Upper lobe of right lung (tissue), 1 donor: ENCODE measurements around the gene LDB2. TPM values are rescaled to one million over a fixed set of nuclear protein-coding genes. Genes with fewer than 3 reads are reported as not detected.

ENCODE experiments used
- ATAC-seq: fragments of 200-7000 bp; cut with Tn5 transposase; one replicate; pipeline ENCODE4 v1.9.1; 2020; ENCODE audit warnings: mild to moderate bottlenecking, moderate library complexity
- DNase-seq: peaks from one replicate; pipeline ENCODE4 v3.0.0-alpha.2; 2020
- H3K27ac ChIP-seq: fragments of 200-600 bp; one replicate; pipeline ENCODE4 v1.8.0; 2022
- H3K27me3 ChIP-seq: fragments of 200-600 bp; one replicate; pipeline ENCODE4 v1.8.0; 2022; ENCODE audit warnings: mild to moderate bottlenecking
- H3K36me3 ChIP-seq: fragments of 200-600 bp; one replicate; pipeline ENCODE4 v1.8.0; 2022
- H3K4me1 ChIP-seq: fragments of 200-600 bp; one replicate; pipeline ENCODE4 v1.8.0; 2022
- H3K4me3 ChIP-seq: fragments of 200-600 bp; one replicate; pipeline ENCODE4 v1.8.0; 2022; ENCODE audit warnings: mild to moderate bottlenecking
- H3K9me3 ChIP-seq: fragments of 200-600 bp; one replicate; pipeline ENCODE4 v1.8.0; 2022
- intact Hi-C: fragments of 100-400 bp; cut with DNase I; formaldehyde crosslinking; loops from one replicate; pipeline ENCODE4 v1.11.0; 2022
- total RNA-seq: library from RNA; stranded (reverse); fragmentation: NEBNext Ultra II Directional; extraction: Animal tissue kit (Norgen Biotek cat#: 25700); gene quantifications from one replicate; pipeline ENCODE4 v1.2.1, GENCODE V29; 2021
- TF ChIP-seq, protein P1 (sequence below): fragments of 200-600 bp; IDR thresholded peaks from one replicate; pipeline ENCODE4 v1.8.0; 2022; ENCODE audit warnings: antibody characterized with exemption
- donor health status: DM: no; HTN: yes; CAD: no; lungs with severe emphysema.

LDB2 gene
- total RNA-seq, 1 donor from 2014 or later: 139 TPM

DNA sequence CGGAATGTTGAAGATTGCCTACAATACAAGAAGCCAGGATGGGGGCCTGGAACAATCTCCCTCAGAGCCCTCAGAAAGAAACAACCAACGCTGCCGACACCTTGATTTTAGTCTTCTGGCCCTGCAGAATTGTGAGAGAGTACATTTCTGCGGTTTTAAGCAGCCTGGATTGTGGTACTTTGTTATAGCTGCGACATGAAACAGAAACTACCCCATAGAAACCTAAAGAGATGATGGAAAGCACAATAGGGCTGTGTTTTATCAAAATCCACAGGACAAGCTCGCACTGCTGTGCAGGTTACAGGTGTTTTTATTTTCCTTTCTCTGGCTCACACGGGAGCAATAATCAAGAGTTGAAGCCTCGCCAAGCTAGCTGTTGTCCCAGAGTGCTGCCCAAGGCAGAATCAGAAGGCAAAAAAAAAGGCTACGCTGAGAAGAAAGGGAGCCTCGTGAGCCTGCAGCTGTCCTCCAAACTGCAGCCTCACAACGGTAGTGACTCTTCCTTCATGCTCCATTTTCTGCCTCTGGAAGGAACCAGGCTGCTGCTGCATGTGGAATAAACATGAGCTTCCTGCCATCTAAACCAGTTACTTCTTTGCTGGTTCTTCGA is 232.4 kb downstream of the LDB2 start:
- peaks cover 20% of the 10 kb centered on the region for H3K4me1 ChIP-seq
- no peak overlapping the region for H3K27ac ChIP-seq
- intact Hi-C loops: no loop called here
- H3K4me3 ChIP-seq: no peak overlapping the region
- DNase-seq (no peak), ATAC-seq (no peak)
- H3K9me3 ChIP-seq: no peaks in the 10 kb centered on the region
- TF ChIP-seq, protein P1, sequence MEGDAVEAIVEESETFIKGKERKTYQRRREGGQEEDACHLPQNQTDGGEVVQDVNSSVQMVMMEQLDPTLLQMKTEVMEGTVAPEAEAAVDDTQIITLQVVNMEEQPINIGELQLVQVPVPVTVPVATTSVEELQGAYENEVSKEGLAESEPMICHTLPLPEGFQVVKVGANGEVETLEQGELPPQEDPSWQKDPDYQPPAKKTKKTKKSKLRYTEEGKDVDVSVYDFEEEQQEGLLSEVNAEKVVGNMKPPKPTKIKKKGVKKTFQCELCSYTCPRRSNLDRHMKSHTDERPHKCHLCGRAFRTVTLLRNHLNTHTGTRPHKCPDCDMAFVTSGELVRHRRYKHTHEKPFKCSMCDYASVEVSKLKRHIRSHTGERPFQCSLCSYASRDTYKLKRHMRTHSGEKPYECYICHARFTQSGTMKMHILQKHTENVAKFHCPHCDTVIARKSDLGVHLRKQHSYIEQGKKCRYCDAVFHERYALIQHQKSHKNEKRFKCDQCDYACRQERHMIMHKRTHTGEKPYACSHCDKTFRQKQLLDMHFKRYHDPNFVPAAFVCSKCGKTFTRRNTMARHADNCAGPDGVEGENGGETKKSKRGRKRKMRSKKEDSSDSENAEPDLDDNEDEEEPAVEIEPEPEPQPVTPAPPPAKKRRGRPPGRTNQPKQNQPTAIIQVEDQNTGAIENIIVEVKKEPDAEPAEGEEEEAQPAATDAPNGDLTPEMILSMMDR: no peak
- H3K27me3 ChIP-seq: no peaks in the 10 kb centered on the region
- H3K36me3 ChIP-seq: no peaks in the 10 kb centered on the region

- Histone ChIP-seq H3K27me3 (no peaks in the 10 kb centered on the region), H3K4me3 (no peak overlapping the region), H3K36me3 (no peaks in the 10 kb centered on the region), H3K9me3 (no peaks in the 10 kb centered on the region), H3K27ac (no peak overlapping the region), H3K4me1 (peaks cover 3% of the 10 kb centered on the region)
- intact Hi-C loops: no loop called here
- no peak for DNase-seq
- no peak for ATAC-seq
- TF ChIP-seq, protein P1: no peak
Observed at GRCh38 chr4:16663732-16664131, 234.7 kb downstream of the LDB2 start.

- Histone ChIP-seq H3K4me1 (no peaks in the 10 kb centered on the region), H3K27ac (no peak overlapping the region), H3K9me3 (no peaks in the 10 kb centered on the region), H3K4me3 (no peak overlapping the region), H3K27me3 (no peaks in the 10 kb centered on the region), H3K36me3 (no peaks in the 10 kb centered on the region)
- ATAC-seq (no peak), DNase-seq (no peak)
- intact Hi-C loops: no loop called here
- TF ChIP-seq, protein P1: no peak
Observed at GRCh38 chr4:16663307-16663706, 235.1 kb downstream of the LDB2 start.

- TF ChIP-seq, protein P1: no peak
- H3K27ac ChIP-seq: no peak overlapping the region
- ATAC-seq: no peak
- no peaks in the 10 kb centered on the region for H3K4me1 ChIP-seq
- no peaks in the 10 kb centered on the region for H3K36me3 ChIP-seq
- H3K9me3 ChIP-seq: no peaks in the 10 kb centered on the region
- no peak for DNase-seq
- no peaks in the 10 kb centered on the region for H3K27me3 ChIP-seq
- intact Hi-C loops: no loop called here
- no peak overlapping the region for H3K4me3 ChIP-seq
Observed at GRCh38 chr4:16661813-16662212, 236.6 kb downstream of the LDB2 start.

GRCh38 chr4:16660656-16661055 is 237.8 kb downstream of the LDB2 start:
- Histone ChIP-seq H3K36me3 (no peaks in the 10 kb centered on the region), H3K27ac (no peak overlapping the region), H3K4me3 (no peak overlapping the region), H3K4me1 (no peaks in the 10 kb centered on the region), H3K27me3 (no peaks in the 10 kb centered on the region), H3K9me3 (no peaks in the 10 kb centered on the region)
- ATAC-seq (no peak), DNase-seq (no peak)
- intact Hi-C loops: no loop called here
- TF ChIP-seq, protein P1: no peak

DNA sequence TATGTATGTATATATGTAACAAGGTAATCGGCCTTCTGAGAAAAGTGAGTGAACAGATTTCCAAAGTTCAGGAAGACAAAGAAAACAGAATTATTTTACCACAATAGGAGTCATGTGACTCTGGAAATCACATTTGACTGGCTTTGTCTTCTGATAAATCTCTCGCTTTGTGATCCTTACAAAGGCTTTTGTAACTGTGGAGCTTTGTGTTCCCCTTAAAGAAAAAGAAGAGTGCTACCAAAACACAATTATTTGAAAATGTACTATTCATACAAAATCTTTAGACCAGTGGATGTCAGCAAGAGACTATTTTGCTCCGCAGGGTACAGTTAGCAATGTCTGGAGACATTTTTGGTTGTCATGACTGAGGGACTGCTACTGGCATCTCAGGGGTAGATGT is 238.8 kb downstream of the LDB2 start:
- H3K4me3 ChIP-seq: no peak overlapping the region
- no peaks in the 10 kb centered on the region for H3K9me3 ChIP-seq
- intact Hi-C loops: no loop called here
- no peaks in the 10 kb centered on the region for H3K36me3 ChIP-seq
- no peak for DNase-seq
- H3K4me1 ChIP-seq: no peaks in the 10 kb centered on the region
- no peak overlapping the region for H3K27ac ChIP-seq
- H3K27me3 ChIP-seq: no peaks in the 10 kb centered on the region
- no peak for ATAC-seq
- TF ChIP-seq, protein P1: no peak
